NCI-H1048 (cell line): ENCODE results near the gene ELOVL5.
"Not testable (repeated sequence)": the region's sequence is repeated elsewhere in the genome, so short reads cannot be mapped to it uniquely, and the experiment has no call there.

Source experiments
- DNase-seq: peaks from one replicate; lab custom pipeline; 2025; lab: John Stamatoyannopoulos, UW

Gene ELOVL5

GRCh38 chr6:53359095-53359842 lies 10.5 kb upstream of the ELOVL5 start:
- no peak for DNase-seq

- DNase-seq: no peak
Measured at GRCh38 chr6:53358440-53359094, 9.8 kb upstream of the ELOVL5 start.

- DNase-seq: no peak
Measured at GRCh38 chr6:53357576-53358360, 9.0 kb upstream of the ELOVL5 start.

GRCh38 chr6:53353624-53354023 lies 4.9 kb upstream of the ELOVL5 start:
- DNase-seq: no peak

- DNase-seq: no peak
Measured at GRCh38 chr6:53352360-53352759, 3.6 kb upstream of the ELOVL5 start.

- no peak for DNase-seq
Measured at GRCh38 chr6:53349209-53349693, 501 bp upstream of the ELOVL5 start.

- DNase-seq: peak; percentile 33
Measured at GRCh38 chr6:53347921-53348370, 804 bp downstream of the ELOVL5 start.

GRCh38 chr6:53347250-53347920 lies 1.4 kb downstream of the ELOVL5 start:
- no peak for DNase-seq

- not testable (repeated sequence) for DNase-seq
Measured at GRCh38 chr6:53346049-53346448, 2.7 kb downstream of the ELOVL5 start.

GRCh38 chr6:53344969-53345368 lies 3.8 kb downstream of the ELOVL5 start:
- no peak for DNase-seq

- no peak for DNase-seq
Measured at GRCh38 chr6:53343092-53343491, 5.7 kb downstream of the ELOVL5 start.

- no peak for DNase-seq
Measured at GRCh38 chr6:53342217-53342616, 6.5 kb downstream of the ELOVL5 start.

GRCh38 chr6:53340536-53340935 lies 8.2 kb downstream of the ELOVL5 start:
- DNase-seq: no peak

GRCh38 chr6:53339424-53339823 lies 9.3 kb downstream of the ELOVL5 start:
- no peak for DNase-seq

- DNase-seq: no peak
Measured at GRCh38 chr6:53338304-53338703, 10.4 kb downstream of the ELOVL5 start.

GRCh38 chr6:53336070-53336469 lies 12.7 kb downstream of the ELOVL5 start:
- DNase-seq: no peak

GRCh38 chr6:53335224-53335994 lies 13.3 kb downstream of the ELOVL5 start:
- no peak for DNase-seq

- no peak for DNase-seq
Measured at GRCh38 chr6:53333439-53334408, 15.0 kb downstream of the ELOVL5 start.

- DNase-seq: no peak
Measured at GRCh38 chr6:53331678-53332077, 17.1 kb downstream of the ELOVL5 start.

- no peak for DNase-seq
Measured at GRCh38 chr6:53330137-53330536, 18.6 kb downstream of the ELOVL5 start.
